ENCODE results near the gene TNFSF15.

Gene TNFSF15

DNA sequence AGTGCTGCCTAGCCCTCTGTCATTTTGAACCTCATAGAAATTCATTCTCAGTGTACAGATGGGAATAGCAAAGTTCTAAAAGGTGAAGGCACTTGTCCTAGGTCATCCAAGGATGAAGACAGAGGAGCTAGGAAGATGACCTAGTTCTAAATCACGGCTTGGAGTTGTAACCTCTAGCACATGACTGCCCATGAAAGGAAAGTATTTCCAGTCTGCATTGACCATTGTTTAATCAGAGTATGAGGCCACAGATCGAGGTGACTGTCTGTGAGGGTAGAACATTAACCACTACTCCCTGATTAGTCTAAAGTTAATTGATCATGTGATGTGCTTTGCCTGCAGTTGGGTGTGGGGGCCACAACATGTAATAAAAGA is 674 bp upstream of the TNFSF15 start:
- no peaks in the 10 kb centered on the region for H3K36me3 ChIP-seq (ENCODE audit: insufficient read depth, low read length)
- peaks cover 25% of the 10 kb centered on the region for H3K4me1 ChIP-seq (ENCODE audit: control insufficient read depth, insufficient read depth, low read length, unreplicated experiment)
- H3K4me3 ChIP-seq (ENCODE audit: low read depth, low read length) = no peak overlapping the region
- no peaks in the 10 kb centered on the region for H3K79me2 ChIP-seq (ENCODE audit: control insufficient read depth, insufficient read depth, low read length, unreplicated experiment)
- H3K27me3 ChIP-seq (ENCODE audit: insufficient read depth, low read length) = no peaks in the 10 kb centered on the region
- H3K27ac ChIP-seq (ENCODE audit: low read depth, low read length) = no peak overlapping the region
- H2AFZ ChIP-seq (ENCODE audit: low read length, unreplicated experiment) = no peak overlapping the region

DNA sequence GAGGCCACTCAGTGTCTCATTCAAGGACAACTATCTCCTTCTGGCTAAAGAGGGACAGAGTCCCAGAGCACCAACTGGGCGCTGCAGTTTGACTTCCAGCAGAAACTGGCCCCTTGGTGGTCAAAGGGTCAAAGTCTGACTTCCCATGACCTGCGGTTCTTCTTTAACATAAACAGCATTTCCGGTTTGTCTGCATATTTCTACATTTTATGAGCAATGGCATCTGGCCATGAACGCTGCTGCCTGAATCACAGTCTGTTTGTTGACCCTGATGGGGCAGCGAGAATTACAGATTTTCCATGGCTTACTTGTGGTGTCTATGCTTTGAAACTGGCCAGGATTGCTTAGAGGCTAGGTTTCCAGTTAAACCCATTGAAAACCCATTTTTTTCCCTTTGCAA is 1.3 kb downstream of the TNFSF15 start:
- Histone ChIP-seq H3K36me3 (ENCODE audit: insufficient read depth, low read length) (no peaks in the 10 kb centered on the region), H3K4me1 (ENCODE audit: control insufficient read depth, insufficient read depth, low read length, unreplicated experiment) (peaks cover 25% of the 10 kb centered on the region), H3K27me3 (ENCODE audit: insufficient read depth, low read length) (no peaks in the 10 kb centered on the region; the same call in 1 of the 2 replicates), H3K4me3 (ENCODE audit: low read depth, low read length) (no peak overlapping the region), H2AFZ (ENCODE audit: low read length, unreplicated experiment) (no peak overlapping the region), H3K79me2 (ENCODE audit: control insufficient read depth, insufficient read depth, low read length, unreplicated experiment) (no peaks in the 10 kb centered on the region), H3K27ac (ENCODE audit: low read depth, low read length) (no peak overlapping the region)

DNA sequence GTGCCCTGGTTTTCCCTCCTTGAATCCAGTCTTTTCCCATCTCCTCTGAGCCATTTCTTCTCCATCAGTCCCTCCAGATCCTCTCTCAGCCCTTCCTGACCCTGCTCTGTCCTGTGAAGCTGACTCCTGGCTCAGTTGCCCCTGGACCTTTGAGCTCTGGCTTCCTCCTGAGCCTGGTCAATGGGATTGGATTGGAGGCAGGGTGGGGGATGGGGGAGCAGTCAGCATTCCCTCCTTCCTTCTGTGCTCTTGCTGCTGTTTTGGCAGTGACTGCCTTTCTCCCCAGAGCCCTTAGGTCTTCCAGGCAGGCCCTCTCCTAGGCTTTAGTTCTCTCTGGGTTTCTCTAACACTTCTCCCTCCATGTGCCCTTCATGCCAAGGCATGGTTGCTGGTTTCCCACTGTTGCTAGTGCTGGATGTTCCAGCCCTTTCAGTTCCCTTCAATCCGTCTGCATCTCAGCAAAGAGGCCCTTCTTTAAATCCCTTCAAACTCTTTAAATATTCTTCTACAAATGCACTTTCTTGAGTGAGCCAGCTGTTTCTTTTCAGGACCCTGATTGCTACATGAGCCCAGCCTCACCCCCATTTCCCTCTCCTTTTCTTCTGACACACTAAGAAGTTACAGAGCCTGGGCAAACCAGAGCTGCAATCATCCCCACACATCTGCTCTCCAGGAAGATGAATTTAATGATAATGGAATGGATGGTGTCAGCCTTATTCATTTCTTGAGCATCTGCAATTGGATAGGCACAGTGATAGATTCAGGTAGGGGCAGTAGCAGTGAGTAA is 2.2 kb downstream of the TNFSF15 start:
- Histone ChIP-seq H3K79me2 (ENCODE audit: control insufficient read depth, insufficient read depth, low read length, unreplicated experiment) (no peaks in the 10 kb centered on the region), H3K27ac (ENCODE audit: low read depth, low read length) (no peak overlapping the region), H3K36me3 (ENCODE audit: insufficient read depth, low read length) (no peaks in the 10 kb centered on the region), H3K4me1 (ENCODE audit: control insufficient read depth, insufficient read depth, low read length, unreplicated experiment) (peaks cover 25% of the 10 kb centered on the region), H3K27me3 (ENCODE audit: insufficient read depth, low read length) (no peaks in the 10 kb centered on the region; the same call in 1 of the 2 replicates), H2AFZ (ENCODE audit: low read length, unreplicated experiment) (no peak overlapping the region), H3K4me3 (ENCODE audit: low read depth, low read length) (no peak overlapping the region)

DNA sequence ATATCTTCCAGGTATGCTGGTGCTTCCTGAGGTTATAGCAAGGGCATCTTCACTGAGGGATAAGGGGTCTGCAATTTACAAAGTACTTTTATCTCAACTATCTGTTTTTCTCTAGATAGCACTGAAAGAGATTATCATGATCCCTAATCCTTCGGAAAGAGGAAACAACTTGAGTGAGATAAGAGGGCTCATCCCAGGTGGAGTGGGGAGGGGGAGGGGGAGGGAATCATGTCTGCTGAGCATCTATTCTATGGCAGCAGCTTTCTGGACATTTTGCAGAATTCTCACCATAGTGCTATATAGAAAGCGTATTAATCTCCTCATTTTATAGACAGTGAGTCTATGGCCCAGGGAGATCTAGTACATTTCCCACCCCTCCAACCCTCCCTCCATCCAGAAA is 5.9 kb downstream of the TNFSF15 start:
- no peaks in the 10 kb centered on the region for H3K79me2 ChIP-seq (ENCODE audit: control insufficient read depth, insufficient read depth, low read length, unreplicated experiment)
- no peak overlapping the region for H2AFZ ChIP-seq (ENCODE audit: low read length, unreplicated experiment)
- H3K4me1 ChIP-seq (ENCODE audit: control insufficient read depth, insufficient read depth, low read length, unreplicated experiment) = peaks cover 16% of the 10 kb centered on the region
- no peak overlapping the region for H3K27ac ChIP-seq (ENCODE audit: low read depth, low read length)
- no peaks in the 10 kb centered on the region; the same call in 1 of the 2 replicates for H3K27me3 ChIP-seq (ENCODE audit: insufficient read depth, low read length)
- H3K4me3 ChIP-seq (ENCODE audit: low read depth, low read length) = no peak overlapping the region
- no peaks in the 10 kb centered on the region for H3K36me3 ChIP-seq (ENCODE audit: insufficient read depth, low read length)

DNA sequence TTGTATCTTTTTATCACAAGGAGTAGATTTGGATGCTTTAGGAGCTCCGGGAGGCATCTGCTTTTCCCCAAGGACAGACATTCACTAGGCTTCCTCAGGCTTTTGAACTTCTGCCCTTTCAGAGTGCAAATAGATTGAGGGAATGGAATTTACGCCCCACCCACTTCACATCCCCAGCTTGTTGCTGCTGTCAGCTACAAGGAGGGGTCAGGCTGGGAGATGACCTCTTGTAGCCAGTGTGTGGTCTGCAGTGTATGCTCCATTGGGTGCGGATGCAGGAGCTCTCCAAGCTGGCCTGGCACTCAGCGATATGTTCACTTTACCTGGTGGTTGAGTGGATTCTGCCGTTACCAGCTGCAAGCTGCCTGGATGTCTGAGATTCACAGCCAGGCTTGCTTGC is 6.4 kb downstream of the TNFSF15 start:
- no peaks in the 10 kb centered on the region for H3K79me2 ChIP-seq (ENCODE audit: control insufficient read depth, insufficient read depth, low read length, unreplicated experiment)
- no peak overlapping the region for H2AFZ ChIP-seq (ENCODE audit: low read length, unreplicated experiment)
- H3K27me3 ChIP-seq (ENCODE audit: insufficient read depth, low read length) = no peaks in the 10 kb centered on the region; the same call in 1 of the 2 replicates
- H3K4me3 ChIP-seq (ENCODE audit: low read depth, low read length) = no peak overlapping the region
- no peak overlapping the region for H3K27ac ChIP-seq (ENCODE audit: low read depth, low read length)
- H3K4me1 ChIP-seq (ENCODE audit: control insufficient read depth, insufficient read depth, low read length, unreplicated experiment) = peaks cover 11% of the 10 kb centered on the region
- H3K36me3 ChIP-seq (ENCODE audit: insufficient read depth, low read length) = no peaks in the 10 kb centered on the region

DNA sequence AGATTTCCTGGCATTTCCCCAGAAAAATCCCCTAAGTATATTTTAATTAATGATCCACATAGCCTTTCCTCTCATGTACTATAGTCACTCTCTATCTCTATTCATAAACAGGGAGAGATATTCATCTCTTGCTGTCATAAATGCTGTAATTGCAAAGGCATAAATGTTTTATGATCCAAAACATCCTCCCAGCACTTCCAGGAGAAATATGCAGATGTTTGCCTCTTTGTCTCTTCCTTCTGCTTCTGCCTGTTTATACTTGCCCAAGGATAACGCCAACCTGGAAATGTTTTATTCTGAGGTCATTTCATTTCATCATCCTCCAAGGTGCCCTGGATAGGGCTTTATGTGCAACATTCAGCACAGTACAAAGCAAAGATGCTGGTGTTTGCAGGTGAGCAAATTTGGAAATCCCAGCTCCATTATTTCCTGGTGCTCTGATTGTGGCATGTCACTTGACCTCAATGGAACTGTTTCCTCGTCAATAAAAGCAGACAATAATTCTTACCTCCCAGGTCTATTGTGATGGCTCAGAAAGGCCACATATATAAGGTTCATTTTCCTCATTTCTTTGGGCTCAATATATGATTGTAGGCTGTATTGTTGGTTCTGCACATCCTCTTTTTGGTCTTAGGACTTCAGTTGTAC is 6.9 kb downstream of the TNFSF15 start:
- peaks cover 6% of the 10 kb centered on the region for H3K4me1 ChIP-seq (ENCODE audit: control insufficient read depth, insufficient read depth, low read length, unreplicated experiment)
- H3K79me2 ChIP-seq (ENCODE audit: control insufficient read depth, insufficient read depth, low read length, unreplicated experiment) = no peaks in the 10 kb centered on the region
- H3K36me3 ChIP-seq (ENCODE audit: insufficient read depth, low read length) = no peaks in the 10 kb centered on the region
- H3K4me3 ChIP-seq (ENCODE audit: low read depth, low read length) = no peak overlapping the region
- H3K27ac ChIP-seq (ENCODE audit: low read depth, low read length) = no peak overlapping the region
- no peaks in the 10 kb centered on the region; the same call in 1 of the 2 replicates for H3K27me3 ChIP-seq (ENCODE audit: insufficient read depth, low read length)
- H2AFZ ChIP-seq (ENCODE audit: low read length, unreplicated experiment) = no peak overlapping the region

DNA sequence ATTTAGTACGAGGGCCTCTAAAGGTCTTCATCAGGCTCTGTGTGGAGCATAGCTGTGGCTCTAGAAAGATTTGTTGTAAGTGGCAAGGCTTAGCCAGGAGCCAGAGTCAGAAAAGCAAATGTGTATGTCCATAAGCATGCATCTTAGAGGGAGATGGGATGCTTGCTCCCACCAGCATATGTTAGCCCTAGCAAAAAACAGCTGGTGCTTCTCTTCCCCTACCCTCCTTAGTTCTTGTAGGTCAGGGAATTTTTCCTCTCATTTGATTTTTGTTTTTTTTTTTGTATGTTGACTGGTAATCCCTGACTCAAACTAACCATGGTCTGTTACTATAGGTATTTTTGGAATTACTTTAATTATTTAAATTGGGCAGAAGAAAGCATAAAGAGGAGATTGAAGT is 7.7 kb downstream of the TNFSF15 start:
- Histone ChIP-seq H3K4me1 (ENCODE audit: control insufficient read depth, insufficient read depth, low read length, unreplicated experiment) (no peaks in the 10 kb centered on the region), H3K4me3 (ENCODE audit: low read depth, low read length) (no peak overlapping the region), H3K27ac (ENCODE audit: low read depth, low read length) (no peak overlapping the region)

DNA sequence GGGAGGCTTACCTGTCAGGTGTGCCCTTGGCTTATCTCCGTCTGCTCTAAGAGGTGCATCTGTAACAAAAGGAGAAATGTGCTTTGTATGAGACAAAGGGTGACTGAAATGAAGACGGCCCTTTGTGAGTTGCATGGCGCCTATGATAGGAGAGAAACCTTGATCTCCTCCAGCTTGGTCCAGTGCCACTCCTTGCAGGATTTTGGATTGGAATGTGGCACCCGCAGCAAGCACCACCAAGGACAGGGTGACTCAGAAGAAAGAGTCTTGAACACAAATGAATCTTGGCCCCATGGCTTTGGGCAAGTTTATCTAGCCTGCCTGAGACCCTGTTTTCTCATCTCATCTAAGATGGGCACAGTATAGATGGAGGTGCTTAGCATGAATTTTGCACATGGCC is 13.4 kb downstream of the TNFSF15 start:
- peaks cover 4% of the 10 kb centered on the region for H3K4me1 ChIP-seq (ENCODE audit: control insufficient read depth, insufficient read depth, low read length, unreplicated experiment)
- no peaks in the 10 kb centered on the region for H3K79me2 ChIP-seq (ENCODE audit: control insufficient read depth, insufficient read depth, low read length, unreplicated experiment)
- H3K27me3 ChIP-seq (ENCODE audit: insufficient read depth, low read length) = no peaks in the 10 kb centered on the region
- H2AFZ ChIP-seq (ENCODE audit: low read length, unreplicated experiment) = no peak overlapping the region
- H3K4me3 ChIP-seq (ENCODE audit: low read depth, low read length) = no peak overlapping the region
- no peak overlapping the region for H3K27ac ChIP-seq (ENCODE audit: low read depth, low read length)
- no peaks in the 10 kb centered on the region for H3K36me3 ChIP-seq (ENCODE audit: insufficient read depth, low read length)

More for the DNA sequence above, 7.7 kb downstream of the TNFSF15 start:
- Histone ChIP-seq H3K79me2 (ENCODE audit: control insufficient read depth, insufficient read depth, low read length, unreplicated experiment) (no peaks in the 10 kb centered on the region), H3K27me3 (ENCODE audit: insufficient read depth, low read length) (no peaks in the 10 kb centered on the region; the same call in 1 of the 2 replicates), H3K36me3 (ENCODE audit: insufficient read depth, low read length) (no peaks in the 10 kb centered on the region), H2AFZ (ENCODE audit: low read length, unreplicated experiment) (no peak overlapping the region)

DNA sequence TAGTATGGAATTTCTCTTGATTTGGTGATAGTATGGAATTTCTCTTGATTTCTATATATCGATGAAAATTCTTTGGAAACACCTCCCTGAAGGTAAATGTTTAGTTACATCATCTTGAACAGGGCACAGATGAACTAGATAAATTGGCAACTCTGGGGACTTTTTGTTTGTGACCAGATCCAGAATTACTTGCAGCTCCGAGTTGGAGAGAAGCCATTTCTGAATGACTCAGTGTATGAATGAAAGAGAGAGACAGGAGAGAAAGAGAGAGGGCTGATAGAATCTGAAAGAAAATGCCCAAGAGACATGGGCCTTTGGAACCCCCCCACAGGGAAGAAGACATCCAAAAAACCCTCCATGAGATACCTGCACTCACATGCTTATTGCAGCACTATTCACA is 14.1 kb downstream of the TNFSF15 start:
- Histone ChIP-seq H3K36me3 (ENCODE audit: insufficient read depth, low read length) (no peaks in the 10 kb centered on the region), H3K27ac (ENCODE audit: low read depth, low read length) (no peak overlapping the region), H3K27me3 (ENCODE audit: insufficient read depth, low read length) (no peaks in the 10 kb centered on the region), H3K4me1 (ENCODE audit: control insufficient read depth, insufficient read depth, low read length, unreplicated experiment) (peaks cover 4% of the 10 kb centered on the region), H3K79me2 (ENCODE audit: control insufficient read depth, insufficient read depth, low read length, unreplicated experiment) (no peaks in the 10 kb centered on the region), H2AFZ (ENCODE audit: low read length, unreplicated experiment) (no peak overlapping the region), H3K4me3 (ENCODE audit: low read depth, low read length) (no peak overlapping the region)

DNA sequence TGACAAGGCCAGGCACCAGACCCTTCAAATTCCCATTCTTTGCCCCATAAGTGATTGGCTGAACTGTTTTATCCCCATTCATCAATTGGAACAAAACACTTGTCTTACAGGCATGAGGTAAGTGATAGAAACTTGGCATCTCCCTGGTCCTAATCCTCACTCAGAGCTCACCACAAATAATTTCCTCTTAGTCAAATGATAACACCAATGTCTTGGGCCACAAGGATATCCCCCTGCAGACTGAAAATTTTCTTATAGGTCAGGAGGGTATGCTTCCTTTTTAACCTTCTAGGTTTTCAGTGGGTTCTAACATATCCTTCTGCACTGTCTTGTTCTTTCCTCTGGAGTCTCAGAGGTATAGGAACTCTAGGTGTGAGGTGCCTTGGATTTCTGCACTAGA is 14.5 kb downstream of the TNFSF15 start:
- Histone ChIP-seq H3K27ac (ENCODE audit: low read depth, low read length) (no peak overlapping the region), H2AFZ (ENCODE audit: low read length, unreplicated experiment) (no peak overlapping the region), H3K27me3 (ENCODE audit: insufficient read depth, low read length) (no peaks in the 10 kb centered on the region), H3K79me2 (ENCODE audit: control insufficient read depth, insufficient read depth, low read length, unreplicated experiment) (no peaks in the 10 kb centered on the region), H3K4me3 (ENCODE audit: low read depth, low read length) (no peak overlapping the region), H3K36me3 (ENCODE audit: insufficient read depth, low read length) (no peaks in the 10 kb centered on the region), H3K4me1 (ENCODE audit: control insufficient read depth, insufficient read depth, low read length, unreplicated experiment) (peaks cover 4% of the 10 kb centered on the region)

DNA sequence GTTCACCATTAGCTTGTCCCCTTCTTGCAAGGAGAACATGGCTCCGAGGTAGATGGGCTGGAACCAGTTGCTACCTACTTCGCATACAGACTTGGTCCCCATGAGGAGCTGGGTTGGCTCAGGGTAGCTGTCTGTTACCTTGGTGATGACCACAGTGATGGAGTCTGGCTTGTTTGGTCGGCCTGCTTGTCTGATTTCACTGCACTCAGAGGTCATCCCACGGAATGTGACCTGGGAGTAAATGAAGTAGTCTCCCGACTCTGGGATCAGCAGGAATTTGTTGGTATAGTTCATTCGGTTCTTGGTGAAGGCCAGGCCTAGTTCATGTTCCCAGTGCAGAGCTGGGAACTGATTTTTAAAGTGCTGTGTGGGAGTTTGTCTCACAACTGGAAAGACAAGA is 15.3 kb downstream of the TNFSF15 start:
- Histone ChIP-seq H3K4me3 (ENCODE audit: low read depth, low read length) (no peak overlapping the region), H3K4me1 (ENCODE audit: control insufficient read depth, insufficient read depth, low read length, unreplicated experiment) (peaks cover 4% of the 10 kb centered on the region), H3K36me3 (ENCODE audit: insufficient read depth, low read length) (no peaks in the 10 kb centered on the region), H3K27ac (ENCODE audit: low read depth, low read length) (no peak overlapping the region), H3K27me3 (ENCODE audit: insufficient read depth, low read length) (no peaks in the 10 kb centered on the region), H2AFZ (ENCODE audit: low read length, unreplicated experiment) (no peak overlapping the region), H3K79me2 (ENCODE audit: control insufficient read depth, insufficient read depth, low read length, unreplicated experiment) (no peaks in the 10 kb centered on the region)

Data from ACC112 (cell line).